Measurements from ENCODE around the gene CABP2.

GRCh38 chr11:67482275-67482826 is 40.9 kb downstream of the CABP2 start:
- TF ChIP-seq, protein P1, sequence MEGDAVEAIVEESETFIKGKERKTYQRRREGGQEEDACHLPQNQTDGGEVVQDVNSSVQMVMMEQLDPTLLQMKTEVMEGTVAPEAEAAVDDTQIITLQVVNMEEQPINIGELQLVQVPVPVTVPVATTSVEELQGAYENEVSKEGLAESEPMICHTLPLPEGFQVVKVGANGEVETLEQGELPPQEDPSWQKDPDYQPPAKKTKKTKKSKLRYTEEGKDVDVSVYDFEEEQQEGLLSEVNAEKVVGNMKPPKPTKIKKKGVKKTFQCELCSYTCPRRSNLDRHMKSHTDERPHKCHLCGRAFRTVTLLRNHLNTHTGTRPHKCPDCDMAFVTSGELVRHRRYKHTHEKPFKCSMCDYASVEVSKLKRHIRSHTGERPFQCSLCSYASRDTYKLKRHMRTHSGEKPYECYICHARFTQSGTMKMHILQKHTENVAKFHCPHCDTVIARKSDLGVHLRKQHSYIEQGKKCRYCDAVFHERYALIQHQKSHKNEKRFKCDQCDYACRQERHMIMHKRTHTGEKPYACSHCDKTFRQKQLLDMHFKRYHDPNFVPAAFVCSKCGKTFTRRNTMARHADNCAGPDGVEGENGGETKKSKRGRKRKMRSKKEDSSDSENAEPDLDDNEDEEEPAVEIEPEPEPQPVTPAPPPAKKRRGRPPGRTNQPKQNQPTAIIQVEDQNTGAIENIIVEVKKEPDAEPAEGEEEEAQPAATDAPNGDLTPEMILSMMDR (IDR thresholded peaks at IDR 0.05 in 4 of 5, conservative IDR thresholded peaks at IDR 0.05 in 1 of 5), result no peak
- TF ChIP-seq POLR2A (IDR thresholded peaks at IDR 0.05), result no peak
